ENCODE measurements around the gene ACTG2.
"Not testable (repeated sequence)": the region's sequence is repeated elsewhere in the genome, so short reads cannot be mapped to it uniquely, and the experiment has no call there.

ACTG2 gene

GRCh38 chr2:73937899-73938298 lies 45.1 kb downstream of the ACTG2 start:
- no peak for DNase-seq

GRCh38 chr2:73938718-73939352 lies 46.0 kb downstream of the ACTG2 start:
- DNase-seq = no peak

GRCh38 chr2:73939419-73939818 lies 46.6 kb downstream of the ACTG2 start:
- peak; percentile 4 for DNase-seq

GRCh38 chr2:73940066-73940465 lies 47.3 kb downstream of the ACTG2 start:
- DNase-seq = not testable (repeated sequence)

- DNase-seq = no peak
Measured at GRCh38 chr2:73942664-73943063, 49.9 kb downstream of the ACTG2 start.

GRCh38 chr2:73944714-73945113 lies 51.9 kb downstream of the ACTG2 start:
- no peak for DNase-seq

GRCh38 chr2:73946215-73946614 lies 53.4 kb downstream of the ACTG2 start:
- DNase-seq = no peak

- no peak for DNase-seq
Measured at GRCh38 chr2:73946666-73947065, 53.9 kb downstream of the ACTG2 start.

- no peak for DNase-seq
Measured at GRCh38 chr2:73947412-73948018, 54.7 kb downstream of the ACTG2 start.

GRCh38 chr2:73949802-73950201 lies 57.0 kb downstream of the ACTG2 start:
- no peak for DNase-seq

GRCh38 chr2:73952499-73953446 lies 60.0 kb downstream of the ACTG2 start:
- DNase-seq = no peak

GRCh38 chr2:73956218-73956865 lies 63.5 kb downstream of the ACTG2 start:
- no peak for DNase-seq

GRCh38 chr2:73961274-73961673 lies 68.5 kb downstream of the ACTG2 start:
- DNase-seq = no peak

- DNase-seq = no peak
Measured at GRCh38 chr2:73961823-73962615, 69.2 kb downstream of the ACTG2 start.

- DNase-seq = no peak
Measured at GRCh38 chr2:73962798-73963197, 70.0 kb downstream of the ACTG2 start.

GRCh38 chr2:73963385-73964120 lies 70.7 kb downstream of the ACTG2 start:
- DNase-seq = no peak

GRCh38 chr2:73964223-73964622 lies 71.4 kb downstream of the ACTG2 start:
- no peak for DNase-seq

GRCh38 chr2:73965053-73965452 lies 72.2 kb downstream of the ACTG2 start:
- no peak for DNase-seq

GRCh38 chr2:73968357-73968937 lies 75.6 kb downstream of the ACTG2 start:
- DNase-seq = no peak

- no peak for DNase-seq
Measured at GRCh38 chr2:73969356-73969755, 76.5 kb downstream of the ACTG2 start.
